Activated T-cell treated with anti-CD3 and anti-CD28 coated beads, Interleukin-2, amount 50 U/mL, for 24 hours (primary cell): ENCODE data around the gene SERINC1.

Source experiments
- DNase-seq: peaks from one replicate; pipeline ENCODE4 v3.0.0-alpha.2; 2020
- H3K27ac Mint-ChIP-seq: 2 replicates; pipeline ENCODE4 v1.8.0; 2020; ENCODE audit warnings: mild to moderate bottlenecking, mixed read lengths
- H3K27me3 Mint-ChIP-seq: 2 replicates; pipeline ENCODE4 v1.8.0; 2020; ENCODE audit warnings: mixed read lengths
- H3K36me3 Mint-ChIP-seq: 2 replicates; pipeline ENCODE4 v1.8.0; 2020; ENCODE audit warnings: low read depth, mixed read lengths
- H3K4me1 Mint-ChIP-seq: 2 replicates; pipeline ENCODE4 v1.8.0; 2020; ENCODE audit warnings: low read depth, mixed read lengths
- H3K4me3 Mint-ChIP-seq: 2 replicates; pipeline ENCODE4 v1.8.0; 2020; ENCODE audit warnings: mild to moderate bottlenecking, moderate library complexity, mixed read lengths
- H3K9me3 Mint-ChIP-seq: 2 replicates; pipeline ENCODE4 v1.8.0; 2020; ENCODE audit warnings: mixed read lengths

SERINC1 gene

DNA sequence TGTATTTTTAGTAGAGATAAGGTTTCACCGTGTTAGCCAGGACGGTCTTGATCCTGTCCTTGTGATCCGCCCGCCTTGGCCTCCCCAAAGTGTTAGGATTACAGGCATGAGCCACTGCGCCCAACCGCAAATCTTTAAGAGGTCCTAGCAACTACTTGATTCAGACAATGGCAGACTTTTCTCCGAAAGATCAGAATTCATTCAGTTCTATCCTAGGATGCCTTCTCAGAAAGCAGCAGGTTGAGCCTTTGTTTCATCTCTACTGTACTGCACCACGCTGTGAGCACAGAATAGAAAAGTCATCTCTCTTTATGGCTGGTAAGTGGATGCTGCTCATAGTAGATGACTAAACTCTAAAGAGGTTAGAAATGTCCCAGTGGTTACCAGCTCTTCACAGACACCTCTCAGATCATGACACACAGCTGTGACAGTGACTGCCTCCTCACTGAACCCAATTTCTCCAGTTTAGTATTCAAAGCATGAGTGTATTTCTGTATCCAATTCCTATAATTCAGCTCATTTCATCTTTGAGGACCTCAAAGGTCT is 78.2 kb downstream of the SERINC1 start:
- H3K4me1 Mint-ChIP-seq, result peaks cover 18% of the 10 kb centered on the region
- peak overlapping the region; percentile 84 for H3K27ac Mint-ChIP-seq
- no peaks in the 10 kb centered on the region for H3K36me3 Mint-ChIP-seq
- H3K9me3 Mint-ChIP-seq, result no peaks in the 10 kb centered on the region
- H3K27me3 Mint-ChIP-seq, result no peaks in the 10 kb centered on the region
- no peak for DNase-seq
- H3K4me3 Mint-ChIP-seq, result no peak overlapping the region
